ENCODE measurements around the gene PUDP. TPM values are rescaled to one million over a fixed set of nuclear protein-coding genes. Genes with fewer than 3 reads are reported as not detected.
A peak's percentile ranks its signal among the peaks of the same experiment; 100 is the strongest.

The PUDP gene
- total RNA-seq (2022) = 14.2 and 16.1 TPM in 2 replicates
- percentile 78 among the genes with signal in this experiment for Bru-seq, nascent RNA
- BruChase-seq, experiment 1, labeled RNA remaining after a 6-hour chase = percentile 43 among the genes with signal in this experiment
- percentile 59 among the genes with signal in this experiment for BruChase-seq, experiment 2, labeled RNA remaining after a 2-hour chase
- long read RNA-seq, transcript PUDP-201 (4 exons, 2,140 nt) = major isoform, 21 of 23 reads
- long read RNA-seq, partial matches to known transcripts = 1 of 23 reads
- long read RNA-seq, other reads (novel, unspliced or antisense) = 1 of 23 reads

DNA sequence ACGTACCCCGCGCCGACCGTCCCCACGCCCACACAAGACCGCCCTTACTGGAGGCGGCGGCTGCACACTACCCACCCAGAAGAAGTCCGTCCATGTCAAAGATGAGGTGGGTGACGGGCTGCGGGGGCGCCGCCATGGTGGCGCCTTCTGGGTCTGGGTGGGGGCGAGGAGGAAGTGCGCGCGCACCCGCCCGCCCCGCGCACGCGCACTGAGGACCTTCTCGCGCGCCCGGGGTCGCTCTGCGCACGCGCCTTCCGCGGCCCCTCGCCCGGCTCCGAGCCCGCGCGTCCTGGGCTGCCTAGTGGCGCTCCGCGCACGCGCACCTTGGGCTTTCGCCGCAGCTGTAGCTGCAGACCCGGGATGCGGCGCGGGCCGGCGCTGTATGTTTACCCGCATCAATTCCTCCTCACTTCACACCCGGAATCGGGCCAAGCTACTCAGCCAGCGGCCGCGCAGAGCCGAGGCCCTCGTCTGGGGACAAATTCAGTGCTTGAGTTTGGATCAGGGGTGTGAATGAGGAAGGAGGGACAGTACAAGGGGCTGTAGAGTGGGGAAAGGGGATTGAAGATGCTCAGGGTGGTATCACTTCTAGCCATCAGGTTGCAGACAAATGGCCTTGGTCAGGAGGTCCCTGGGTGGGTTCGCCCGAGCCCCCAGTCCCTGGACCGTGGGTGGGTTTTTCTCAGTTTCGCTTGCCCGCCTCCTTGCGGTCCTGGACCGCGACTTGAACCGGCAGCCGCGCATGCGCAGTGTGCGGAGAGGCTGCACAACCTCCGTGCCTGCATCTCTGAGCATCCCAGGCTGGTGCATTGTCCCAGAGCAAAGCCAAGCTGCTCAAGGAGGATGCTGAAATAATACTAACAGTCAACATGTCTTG, at the start of gene PUDP:
TSS of gene PUDP (minus strand) at position 176 of the 877 bp plus-strand sequence. CDS start at position 136, 40 bp downstream.
- DNase-seq (ENCODE audit: unreplicated experiment) = peak; percentile 84
- intact Hi-C loops (cut with micrococcal nuclease) = loop anchor here (5.0 kb wide), 2 partner anchors 299 to 779 kb away; partner anchors contain the start of gene PNPLA4
- TF ChIP-seq, protein P1, sequence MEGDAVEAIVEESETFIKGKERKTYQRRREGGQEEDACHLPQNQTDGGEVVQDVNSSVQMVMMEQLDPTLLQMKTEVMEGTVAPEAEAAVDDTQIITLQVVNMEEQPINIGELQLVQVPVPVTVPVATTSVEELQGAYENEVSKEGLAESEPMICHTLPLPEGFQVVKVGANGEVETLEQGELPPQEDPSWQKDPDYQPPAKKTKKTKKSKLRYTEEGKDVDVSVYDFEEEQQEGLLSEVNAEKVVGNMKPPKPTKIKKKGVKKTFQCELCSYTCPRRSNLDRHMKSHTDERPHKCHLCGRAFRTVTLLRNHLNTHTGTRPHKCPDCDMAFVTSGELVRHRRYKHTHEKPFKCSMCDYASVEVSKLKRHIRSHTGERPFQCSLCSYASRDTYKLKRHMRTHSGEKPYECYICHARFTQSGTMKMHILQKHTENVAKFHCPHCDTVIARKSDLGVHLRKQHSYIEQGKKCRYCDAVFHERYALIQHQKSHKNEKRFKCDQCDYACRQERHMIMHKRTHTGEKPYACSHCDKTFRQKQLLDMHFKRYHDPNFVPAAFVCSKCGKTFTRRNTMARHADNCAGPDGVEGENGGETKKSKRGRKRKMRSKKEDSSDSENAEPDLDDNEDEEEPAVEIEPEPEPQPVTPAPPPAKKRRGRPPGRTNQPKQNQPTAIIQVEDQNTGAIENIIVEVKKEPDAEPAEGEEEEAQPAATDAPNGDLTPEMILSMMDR (IDR thresholded peaks at IDR 0.05; ENCODE audit: unreplicated experiment) = no peak
- Mint-ChIP-seq H3K27me3 (ENCODE audit: insufficient read depth, unreplicated experiment) (peaks cover 6% of the 10 kb centered on the region), H3K9me3 (ENCODE audit: unreplicated experiment) (no peaks in the 10 kb centered on the region), H3K27ac (ENCODE audit: low read depth, unreplicated experiment) (no peak within 1 kb of the TSS), H3K4me3 (ENCODE audit: unreplicated experiment) (peak within 1 kb of the TSS; percentile 85), H3K4me1 (ENCODE audit: insufficient read depth, unreplicated experiment) (peaks cover 13% of the 10 kb centered on the region), H3K36me3 (ENCODE audit: insufficient read depth, unreplicated experiment) (peaks cover 12% of the 10 kb centered on the region)
- BruUV-seq (replicated peaks) = TSS peak; percentile 36
- CTCF ChIA-PET = interaction anchor here (0.5 to 8.3 kb wide), 5 partner anchors 12 to 349 kb away, joined by 3 to 49 read pairs (median 3); no protein-coding TSS in a partner anchor
- POLR2A ChIA-PET = interaction anchor here (0.7 to 1.4 kb wide), 2 partner anchors 297 to 796 kb away, joined by 4 read pairs; no protein-coding TSS in a partner anchor

DNA sequence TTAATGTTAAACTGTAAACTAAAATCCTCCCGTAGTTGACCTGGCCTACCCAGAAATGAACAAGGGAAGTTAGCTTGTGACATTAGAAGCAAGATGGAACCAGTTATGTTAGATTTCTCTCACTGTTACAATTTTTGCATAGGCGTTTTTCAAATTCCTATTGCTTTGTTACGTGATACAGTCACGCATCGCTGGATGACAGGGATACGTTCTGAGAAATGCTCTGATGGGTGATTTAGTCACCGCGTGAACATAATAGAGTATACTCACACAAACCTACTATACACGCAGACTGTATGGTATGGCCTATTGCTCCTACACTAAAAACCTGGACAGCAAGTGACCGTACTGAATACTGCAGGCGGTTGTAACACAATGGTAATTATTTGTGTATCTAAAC, 46.7 kb upstream of the PUDP start:
- POLR2A ChIA-PET = no interaction called here
- CTCF ChIA-PET = no interaction called here
- Mint-ChIP-seq H3K27ac (ENCODE audit: low read depth, unreplicated experiment) (no peak overlapping the region), H3K9me3 (ENCODE audit: unreplicated experiment) (no peaks in the 10 kb centered on the region), H3K27me3 (ENCODE audit: insufficient read depth, unreplicated experiment) (no peaks in the 10 kb centered on the region), H3K4me3 (ENCODE audit: unreplicated experiment) (no peak overlapping the region), H3K4me1 (ENCODE audit: insufficient read depth, unreplicated experiment) (no peaks in the 10 kb centered on the region), H3K36me3 (ENCODE audit: insufficient read depth, unreplicated experiment) (no peaks in the 10 kb centered on the region)
- DNase-seq (ENCODE audit: unreplicated experiment) = no peak
- intact Hi-C loops (cut with micrococcal nuclease) = no loop called here
- no TSS peak for BruUV-seq (replicated peaks)
- TF ChIP-seq, protein P1 (IDR thresholded peaks at IDR 0.05; ENCODE audit: unreplicated experiment) = no peak

DNA sequence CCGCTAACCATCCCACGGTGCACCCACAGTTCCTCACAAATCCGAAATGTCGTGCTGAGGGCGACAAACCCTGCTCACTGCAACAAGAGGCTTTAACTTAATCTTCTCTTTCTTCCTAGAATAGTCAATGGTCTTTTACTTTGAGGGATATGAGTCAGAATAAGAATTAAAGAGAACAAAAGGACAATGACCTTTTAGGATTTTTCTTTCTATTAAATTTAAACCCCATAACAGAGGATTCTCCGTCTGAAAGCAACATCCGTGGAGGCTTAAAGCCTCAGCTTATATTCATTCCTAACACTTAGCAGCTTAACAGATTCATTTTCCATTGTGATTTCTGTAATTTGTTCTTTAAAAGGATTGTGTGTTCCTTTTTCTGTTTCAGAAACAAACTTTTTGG, 44.9 kb upstream of the PUDP start:
- POLR2A ChIA-PET = no interaction called here
- Mint-ChIP-seq H3K4me1 (ENCODE audit: insufficient read depth, unreplicated experiment) (no peaks in the 10 kb centered on the region), H3K4me3 (ENCODE audit: unreplicated experiment) (no peak overlapping the region), H3K36me3 (ENCODE audit: insufficient read depth, unreplicated experiment) (no peaks in the 10 kb centered on the region), H3K27ac (ENCODE audit: low read depth, unreplicated experiment) (no peak overlapping the region), H3K9me3 (ENCODE audit: unreplicated experiment) (no peaks in the 10 kb centered on the region), H3K27me3 (ENCODE audit: insufficient read depth, unreplicated experiment) (no peaks in the 10 kb centered on the region)
- no peak for DNase-seq (ENCODE audit: unreplicated experiment)
- CTCF ChIA-PET = interaction anchor here (0.6 to 0.7 kb wide), 2 partner anchors 122 to 520 kb away, joined by 3 to 8 read pairs; no protein-coding TSS in a partner anchor
- TF ChIP-seq, protein P1 (IDR thresholded peaks at IDR 0.05; ENCODE audit: unreplicated experiment) = no peak
- intact Hi-C loops (cut with micrococcal nuclease) = no loop called here
- BruUV-seq (replicated peaks) = no TSS peak

DNA sequence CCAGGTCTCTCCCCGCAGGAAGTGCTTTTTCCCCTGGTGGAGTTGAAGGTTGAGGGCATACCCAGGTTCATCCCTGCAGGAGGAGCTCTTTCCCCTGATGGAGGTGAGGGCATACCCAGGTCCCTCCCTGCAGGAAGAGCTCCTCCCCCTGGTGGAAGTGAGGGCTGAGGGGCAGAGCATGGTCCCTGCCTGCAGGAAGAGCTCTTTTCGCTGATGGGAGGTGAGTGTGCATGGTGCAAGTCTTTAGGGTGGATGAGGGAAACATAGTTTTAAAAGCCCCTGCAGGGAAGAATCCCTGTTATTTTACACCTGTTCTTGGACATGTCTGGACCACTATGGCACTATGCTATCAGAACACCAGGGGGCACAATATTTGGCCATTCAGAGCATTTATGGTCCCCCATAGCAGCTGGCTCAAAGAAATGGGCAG, 43.7 kb upstream of the PUDP start:
- DNase-seq (ENCODE audit: unreplicated experiment) = peak; percentile 21
- H3K36me3 Mint-ChIP-seq (ENCODE audit: insufficient read depth, unreplicated experiment) = no peaks in the 10 kb centered on the region
- H3K9me3 Mint-ChIP-seq (ENCODE audit: unreplicated experiment) = no peaks in the 10 kb centered on the region
- CTCF ChIA-PET = interaction anchor here (0.7 to 1.2 kb wide), 4 partner anchors 16 to 1058 kb away, joined by 3 read pairs; no protein-coding TSS in a partner anchor
- H3K4me3 Mint-ChIP-seq (ENCODE audit: unreplicated experiment) = no peak overlapping the region
- no peak overlapping the region for H3K27ac Mint-ChIP-seq (ENCODE audit: low read depth, unreplicated experiment)
- intact Hi-C loops (cut with micrococcal nuclease) = no loop called here
- no peaks in the 10 kb centered on the region for H3K4me1 Mint-ChIP-seq (ENCODE audit: insufficient read depth, unreplicated experiment)
- no TSS peak for BruUV-seq (replicated peaks)
- TF ChIP-seq, protein P1 (IDR thresholded peaks at IDR 0.05; ENCODE audit: unreplicated experiment) = no peak
- H3K27me3 Mint-ChIP-seq (ENCODE audit: insufficient read depth, unreplicated experiment) = no peaks in the 10 kb centered on the region
- POLR2A ChIA-PET = no interaction called here

All from MCF 10A (cell line).